ENCODE results near the gene REN. TPM values are rescaled to one million over a fixed set of nuclear protein-coding genes. Genes with fewer than 3 reads are reported as not detected.
A peak's percentile ranks its signal among the peaks of the same experiment; 100 is the strongest.

REN gene
- total and polyA plus RNA-seq, 2 of the 13 experiments (the other 11 are each of a cell fraction or from before 2014, with no cell fraction given) = not detected

- TF ChIP-seq ZNF687 (CRISPR knock-in tag; IDR thresholded peaks at IDR 0.05) (peak; percentile 99), ZNF30 (CRISPR knock-in tag; IDR thresholded peaks at IDR 0.05) (no peak), GABPA (IDR thresholded peaks at IDR 0.05; ENCODE audit: low read depth, low read length) (no peak), GABPA (CRISPR knock-in tag; IDR thresholded peaks at IDR 0.05; ENCODE audit: low read depth) (peak; percentile 80), ZNF639 (CRISPR knock-in tag; conservative IDR thresholded peaks at IDR 0.05) (no peak), CHD2 (IDR thresholded peaks at IDR 0.05; ENCODE audit: low read depth, low read length) (peak; percentile 92), HMGXB3 (CRISPR knock-in tag; IDR thresholded peaks at IDR 0.05; ENCODE audit: borderline replicate concordance) (0 out of 2 replicates have a peak, but pooled peaks have one; percentile 39), TOPORS (CRISPR knock-in tag; IDR thresholded peaks at IDR 0.05) (peak; percentile 85), PBX2 (CRISPR knock-in tag; IDR thresholded peaks at IDR 0.05) (no peak), CC2D1A (CRISPR knock-in tag; IDR thresholded peaks at IDR 0.05) (no peak), HOXA3 (CRISPR knock-in tag; IDR thresholded peaks at IDR 0.05) (no peak; the same call in none of the 2 replicates), THAP9 (CRISPR knock-in tag; IDR thresholded peaks at IDR 0.05; ENCODE audit: borderline replicate concordance) (peak; percentile 16; the same call in 1 of the 2 replicates), ZNF703 (CRISPR knock-in tag; IDR thresholded peaks at IDR 0.05; ENCODE audit: borderline replicate concordance) (no peak; the same call in 1 of the 2 replicates)
These were observed 47.8 kb upstream of the REN start, which contains the start of gene GOLT1A (continued) for GRCh38 chr1:204213668-204214662.

Data from HepG2 (cell line).